ENCODE data around the gene TOMM5. TPM values are rescaled to one million over a fixed set of nuclear protein-coding genes. Genes with fewer than 3 reads are reported as not detected.

Gene TOMM5
- total and polyA plus RNA-seq, 2 experiments from 2014 or later, result 63.3 to 264 TPM

- Histone ChIP-seq H3K4me3 (no peak overlapping the region), H3K4me1 (ENCODE audit: low read depth) (no peaks in the 10 kb centered on the region), H3K9me3 (ENCODE audit: low read depth) (no peaks in the 10 kb centered on the region), H3K27ac (no peak overlapping the region), H3K27me3 (no peaks in the 10 kb centered on the region), H3K36me3 (no peaks in the 10 kb centered on the region)
- DNase-seq (ENCODE audit: low read depth in 1 of 2, low spot score in 1 of 2), result peak in 1 of 2 donors; percentile 5
- TF ChIP-seq CTCF (IDR thresholded peaks at IDR 0.05; ENCODE audit: low read depth, low read length), result no peak
Measured at GRCh38 chr9:37625036-37625757, 32.8 kb upstream of the TOMM5 start.

- no peaks in the 10 kb centered on the region for H3K9me3 ChIP-seq (ENCODE audit: low read depth)
- no peaks in the 10 kb centered on the region for H3K27me3 ChIP-seq
- no peaks in the 10 kb centered on the region for H3K36me3 ChIP-seq
- H3K4me3 ChIP-seq, result no peak overlapping the region
- TF ChIP-seq CTCF (IDR thresholded peaks at IDR 0.05; ENCODE audit: low read depth, low read length), result no peak
- H3K27ac ChIP-seq, result no peak overlapping the region
- H3K4me1 ChIP-seq (ENCODE audit: low read depth), result no peaks in the 10 kb centered on the region
- DNase-seq (ENCODE audit: low read depth in 1 of 2, low spot score in 1 of 2), result no peak
Measured at GRCh38 chr9:37624073-37624472, 31.7 kb upstream of the TOMM5 start.

- DNase-seq (ENCODE audit: low read depth in 1 of 2, low spot score in 1 of 2), result no peak
- Histone ChIP-seq H3K36me3 (no peaks in the 10 kb centered on the region), H3K27me3 (no peaks in the 10 kb centered on the region), H3K9me3 (ENCODE audit: low read depth) (no peaks in the 10 kb centered on the region), H3K27ac (no peak overlapping the region), H3K4me3 (no peak overlapping the region), H3K4me1 (ENCODE audit: low read depth) (no peaks in the 10 kb centered on the region)
- TF ChIP-seq CTCF (IDR thresholded peaks at IDR 0.05; ENCODE audit: low read depth, low read length), result no peak
Measured at GRCh38 chr9:37623267-37623666, 30.9 kb upstream of the TOMM5 start.

- no peak overlapping the region for H3K27ac ChIP-seq
- no peak for DNase-seq (ENCODE audit: low read depth in 1 of 2, low spot score in 1 of 2)
- no peaks in the 10 kb centered on the region for H3K9me3 ChIP-seq (ENCODE audit: low read depth)
- no peaks in the 10 kb centered on the region for H3K36me3 ChIP-seq
- H3K27me3 ChIP-seq, result no peaks in the 10 kb centered on the region
- no peak for TF ChIP-seq CTCF (IDR thresholded peaks at IDR 0.05; ENCODE audit: low read depth, low read length)
- H3K4me1 ChIP-seq (ENCODE audit: low read depth), result no peaks in the 10 kb centered on the region
- H3K4me3 ChIP-seq, result no peak overlapping the region
Measured at GRCh38 chr9:37622462-37622861, 30.1 kb upstream of the TOMM5 start.

GRCh38 chr9:37621273-37622121 is 29.1 kb upstream of the TOMM5 start:
- no peak overlapping the region for H3K27ac ChIP-seq
- H3K4me1 ChIP-seq (ENCODE audit: low read depth), result no peaks in the 10 kb centered on the region
- H3K9me3 ChIP-seq (ENCODE audit: low read depth), result no peaks in the 10 kb centered on the region
- no peak overlapping the region for H3K4me3 ChIP-seq
- H3K36me3 ChIP-seq, result no peaks in the 10 kb centered on the region
- peak in 1 of 2 donors; percentile 17 for DNase-seq (ENCODE audit: low read depth in 1 of 2, low spot score in 1 of 2)
- no peaks in the 10 kb centered on the region for H3K27me3 ChIP-seq
- TF ChIP-seq CTCF (IDR thresholded peaks at IDR 0.05; ENCODE audit: low read depth, low read length), result no peak
